Vagina (tissue), 2 donors: ENCODE data around the gene DHRSX.

Source experiments
- CTCF ChIP-seq, 3 experiments: fragments of 450-650 bp in 2 of 3; fragments of 200-600 bp in 1 of 3; sonication (generic) in 1 of 3; IDR thresholded peaks; one replicate each; pipeline ENCODE4 v1.5.1; 2017 to 2019; ENCODE audit warnings: antibody characterized with exemption in 3 of 3, mild to moderate bottlenecking in 2 of 3, moderate library complexity in 2 of 3
- POLR2A ChIP-seq, 2 donors: fragments of 450-650 bp; IDR thresholded peaks; one replicate each; pipeline ENCODE4 v1.6.1; 2017; ENCODE audit warnings: antibody characterized with exemption in 2 of 2, mild to moderate bottlenecking in 2 of 2, moderate library complexity in 2 of 2

- TF ChIP-seq CTCF (IDR thresholded peaks at IDR 0.05) = no peak
- TF ChIP-seq POLR2A (IDR thresholded peaks at IDR 0.05) = no peak
These were observed 1.4 kb upstream of the DHRSX start for GRCh38 chrX:2502120-2502667.
